ENCODE measurements around the gene ATG5. TPM values are rescaled to one million over a fixed set of nuclear protein-coding genes. Genes with fewer than 3 reads are reported as not detected.
A peak's percentile ranks its signal among the peaks of the same experiment; 100 is the strongest.
"Not testable (repeated sequence)": the region's sequence is repeated elsewhere in the genome, so short reads cannot be mapped to it uniquely, and the experiment has no call there.

ATG5 gene
- total RNA-seq, 2 donors from 2014 or later = 32.1 to 38.4 TPM

GRCh38 chr6:106161893-106162292 is 163.7 kb downstream of the ATG5 start:
- no peak overlapping the region for H3K27ac Mint-ChIP-seq
- H3K4me3 Mint-ChIP-seq = no peak overlapping the region
- H3K27me3 Mint-ChIP-seq (ENCODE audit: low read depth) = peaks cover 13% of the 10 kb centered on the region
- ATAC-seq (replicated peaks in 1 of 2) (no peak), DNase-seq (no peak)
- H3K36me3 Mint-ChIP-seq (ENCODE audit: insufficient read depth in 2 of 2) = peaks cover 1 to 2% of the 10 kb centered on the region in 2 donors
- H3K4me1 Mint-ChIP-seq (ENCODE audit: low read depth) = peaks cover 54% of the 10 kb centered on the region
- peaks cover 1 to 2% of the 10 kb centered on the region in 2 donors for H3K9me3 Mint-ChIP-seq

GRCh38 chr6:106161311-106161874 is 164.2 kb downstream of the ATG5 start:
- DNase-seq = no peak
- Mint-ChIP-seq H3K4me3 (no peak overlapping the region), H3K27me3 (ENCODE audit: low read depth) (peaks cover 13% of the 10 kb centered on the region), H3K4me1 (ENCODE audit: low read depth) (peaks cover 49% of the 10 kb centered on the region), H3K27ac (no peak overlapping the region), H3K9me3 (peaks cover 1 to 2% of the 10 kb centered on the region in 2 donors), H3K36me3 (ENCODE audit: insufficient read depth in 2 of 2) (peaks cover 1 to 2% of the 10 kb centered on the region in 2 donors)
- no peak for ATAC-seq (replicated peaks in 1 of 2)

GRCh38 chr6:106160189-106160588 is 165.4 kb downstream of the ATG5 start:
- H3K9me3 Mint-ChIP-seq = peaks cover 1 to 2% of the 10 kb centered on the region in 2 donors
- peaks cover 1 to 2% of the 10 kb centered on the region in 2 donors for H3K36me3 Mint-ChIP-seq (ENCODE audit: insufficient read depth in 2 of 2)
- H3K4me1 Mint-ChIP-seq (ENCODE audit: low read depth) = peaks cover 37% of the 10 kb centered on the region
- DNase-seq (no peak), ATAC-seq (replicated peaks in 1 of 2) (no peak)
- peaks cover 16% of the 10 kb centered on the region for H3K27me3 Mint-ChIP-seq (ENCODE audit: low read depth)
- no peak overlapping the region for H3K27ac Mint-ChIP-seq
- H3K4me3 Mint-ChIP-seq = no peak overlapping the region

- peaks cover under 1 to 1% of the 10 kb centered on the region in 2 donors for H3K36me3 Mint-ChIP-seq (ENCODE audit: insufficient read depth in 2 of 2)
- peaks cover 19% of the 10 kb centered on the region for H3K27me3 Mint-ChIP-seq (ENCODE audit: low read depth)
- H3K9me3 Mint-ChIP-seq = peaks cover under 1% of the 10 kb centered on the region in 2 donors
- H3K4me3 Mint-ChIP-seq = no peak overlapping the region
- DNase-seq (no peak), ATAC-seq (replicated peaks in 1 of 2) (no peak)
- no peak overlapping the region for H3K27ac Mint-ChIP-seq
- H3K4me1 Mint-ChIP-seq (ENCODE audit: low read depth) = peaks cover 30% of the 10 kb centered on the region
These were observed 166.0 kb downstream of the ATG5 start for GRCh38 chr6:106159531-106159940.

- ATAC-seq (replicated peaks in 1 of 2) (no peak), DNase-seq (no peak)
- H3K9me3 Mint-ChIP-seq = no peaks in the 10 kb centered on the region
- no peak overlapping the region for H3K27ac Mint-ChIP-seq
- H3K36me3 Mint-ChIP-seq (ENCODE audit: insufficient read depth in 2 of 2) = peaks cover 0 to 2% of the 10 kb centered on the region in 2 donors
- H3K27me3 Mint-ChIP-seq (ENCODE audit: low read depth) = peaks cover 19% of the 10 kb centered on the region
- peaks cover 23% of the 10 kb centered on the region for H3K4me1 Mint-ChIP-seq (ENCODE audit: low read depth)
- H3K4me3 Mint-ChIP-seq = no peak overlapping the region
These were observed 166.7 kb downstream of the ATG5 start for GRCh38 chr6:106158816-106159215.

- DNase-seq (no peak), ATAC-seq (replicated peaks in 1 of 2) (no peak)
- Mint-ChIP-seq H3K4me3 (no peak overlapping the region), H3K4me1 (ENCODE audit: low read depth) (peaks cover 24% of the 10 kb centered on the region), H3K27ac (no peak overlapping the region), H3K36me3 (ENCODE audit: insufficient read depth in 2 of 2) (peaks cover 0 to 5% of the 10 kb centered on the region in 2 donors), H3K27me3 (ENCODE audit: low read depth) (peaks cover 19% of the 10 kb centered on the region), H3K9me3 (peaks cover 6 to 7% of the 10 kb centered on the region in 2 donors)
These were observed 168.7 kb downstream of the ATG5 start for GRCh38 chr6:106156863-106157262.

- peaks cover 19% of the 10 kb centered on the region for H3K27me3 Mint-ChIP-seq (ENCODE audit: low read depth)
- no peak for ATAC-seq (replicated peaks in 1 of 2)
- H3K9me3 Mint-ChIP-seq = peaks cover 8 to 9% of the 10 kb centered on the region in 2 donors
- H3K4me3 Mint-ChIP-seq = no peak overlapping the region
- no peak overlapping the region for H3K27ac Mint-ChIP-seq
- peaks cover 0 to 5% of the 10 kb centered on the region in 2 donors for H3K36me3 Mint-ChIP-seq (ENCODE audit: insufficient read depth in 2 of 2)
- no peak for DNase-seq
- H3K4me1 Mint-ChIP-seq (ENCODE audit: low read depth) = peaks cover 28% of the 10 kb centered on the region
These were observed 169.1 kb downstream of the ATG5 start for GRCh38 chr6:106156413-106156812.

- Mint-ChIP-seq H3K9me3 (peaks cover 10% of the 10 kb centered on the region in 2 donors), H3K27me3 (ENCODE audit: low read depth) (peaks cover 19% of the 10 kb centered on the region), H3K4me3 (no peak overlapping the region), H3K36me3 (ENCODE audit: insufficient read depth in 2 of 2) (peaks cover 0 to 5% of the 10 kb centered on the region in 2 donors), H3K4me1 (ENCODE audit: low read depth) (peaks cover 30% of the 10 kb centered on the region), H3K27ac (no peak overlapping the region)
- no peak for ATAC-seq (replicated peaks in 1 of 2)
- DNase-seq = no peak
These were observed 170.2 kb downstream of the ATG5 start for GRCh38 chr6:106155219-106155830.

- H3K36me3 Mint-ChIP-seq (ENCODE audit: insufficient read depth in 2 of 2) = peaks cover 0 to 5% of the 10 kb centered on the region in 2 donors
- H3K27ac Mint-ChIP-seq = no peak overlapping the region
- peaks cover 31% of the 10 kb centered on the region for H3K4me1 Mint-ChIP-seq (ENCODE audit: low read depth)
- ATAC-seq (replicated peaks in 1 of 2) (no peak), DNase-seq (no peak)
- peaks cover 12% of the 10 kb centered on the region for H3K27me3 Mint-ChIP-seq (ENCODE audit: low read depth)
- H3K4me3 Mint-ChIP-seq = no peak overlapping the region
- peaks cover 10% of the 10 kb centered on the region in 2 donors for H3K9me3 Mint-ChIP-seq
These were observed 171.2 kb downstream of the ATG5 start for GRCh38 chr6:106154326-106154725.

GRCh38 chr6:106152952-106153351 is 172.6 kb downstream of the ATG5 start:
- Mint-ChIP-seq H3K27me3 (ENCODE audit: low read depth) (peaks cover 6% of the 10 kb centered on the region), H3K36me3 (ENCODE audit: insufficient read depth in 2 of 2) (peaks cover 0 to 5% of the 10 kb centered on the region in 2 donors), H3K4me3 (no peak overlapping the region), H3K9me3 (peaks cover 10% of the 10 kb centered on the region in 2 donors), H3K4me1 (ENCODE audit: low read depth) (peaks cover 43% of the 10 kb centered on the region), H3K27ac (no peak overlapping the region)
- ATAC-seq (replicated peaks in 1 of 2) = no peak
- DNase-seq = no peak

GRCh38 chr6:106152476-106152875 is 173.1 kb downstream of the ATG5 start:
- H3K36me3 Mint-ChIP-seq (ENCODE audit: insufficient read depth in 2 of 2); DNase-seq; H3K27me3 Mint-ChIP-seq (ENCODE audit: low read depth); H3K4me3 Mint-ChIP-seq: not testable (repeated sequence)
- H3K4me1 Mint-ChIP-seq (ENCODE audit: low read depth) = peaks cover 43% of the 10 kb centered on the region
- H3K9me3 Mint-ChIP-seq = peaks cover 10% of the 10 kb centered on the region in 2 donors
- peak; percentile 21 to 41 for ATAC-seq (replicated peaks in 1 of 2)
- peak overlapping the region; percentile 0 for H3K27ac Mint-ChIP-seq

GRCh38 chr6:106149472-106150069 is 176.0 kb downstream of the ATG5 start:
- Mint-ChIP-seq H3K27ac (no peak overlapping the region), H3K4me1 (ENCODE audit: low read depth) (peaks cover 72% of the 10 kb centered on the region), H3K27me3 (ENCODE audit: low read depth) (no peaks in the 10 kb centered on the region), H3K4me3 (peak overlapping the region in 1 of 2 donors; percentile 1), H3K36me3 (ENCODE audit: insufficient read depth in 2 of 2) (peaks cover 0 to 5% of the 10 kb centered on the region in 2 donors), H3K9me3 (peaks cover 10% of the 10 kb centered on the region in 2 donors)
- peak; percentile 59 to 70 for ATAC-seq (replicated peaks in 1 of 2)
- DNase-seq = peak; percentile 40 to 44

GRCh38 chr6:106147476-106147875 is 178.1 kb downstream of the ATG5 start:
- Mint-ChIP-seq H3K4me3 (no peak overlapping the region), H3K27ac (no peak overlapping the region)

More at GRCh38 chr6:106147476-106147875, 178.1 kb downstream of the ATG5 start:
- Mint-ChIP-seq H3K9me3 (peaks cover 7% of the 10 kb centered on the region in 2 donors), H3K27me3 (ENCODE audit: low read depth) (no peaks in the 10 kb centered on the region), H3K4me1 (ENCODE audit: low read depth) (peaks cover 83% of the 10 kb centered on the region), H3K36me3 (ENCODE audit: insufficient read depth in 2 of 2) (no peaks in the 10 kb centered on the region)
- no peak for DNase-seq
- ATAC-seq (replicated peaks in 1 of 2) = no peak

Data from activated T-cell treated with anti-CD3 and anti-CD28 coated beads, Interleukin-2, amount 50 U/mL, for 72 hours (primary cell).